NB4 (cell line): ENCODE results near the gene NBR1.
"Not testable (repeated sequence)": the region's sequence is repeated elsewhere in the genome, so short reads cannot be mapped to it uniquely, and the experiment has no call there.

Experiments used
- DNase-seq: peaks from one replicate; pipeline ENCODE4 v3.0.0; 2010; ENCODE audit warnings: low read depth
- H3K4me3 ChIP-seq: one replicate; pipeline ENCODE4 v1.5.1; 2011; ENCODE audit warnings: mild to moderate bottlenecking, low read depth, low read length, moderate library complexity
- MYC ChIP-seq: IDR thresholded peaks from 2 replicates; pipeline ENCODE4 v1.6.1; 2011; ENCODE audit warnings: low read depth, low read length
- POLR2A ChIP-seq: IDR thresholded peaks from 2 replicates; pipeline ENCODE4 v1.6.1; 2011; ENCODE audit warnings: mild to moderate bottlenecking; ENCODE audit not compliant: insufficient read length; ENCODE audit errors: extremely low read depth
- TF ChIP-seq, protein P1 (sequence below): IDR thresholded peaks from 2 replicates; pipeline ENCODE4 v1.6.1; 2011; ENCODE audit warnings: low read depth, low read length
- TF ChIP-seq, protein P2 (sequence below): IDR thresholded peaks from one replicate; pipeline ENCODE4 v1.5.1; 2012; ENCODE audit warnings: low read depth, low read length

NBR1 gene

DNA sequence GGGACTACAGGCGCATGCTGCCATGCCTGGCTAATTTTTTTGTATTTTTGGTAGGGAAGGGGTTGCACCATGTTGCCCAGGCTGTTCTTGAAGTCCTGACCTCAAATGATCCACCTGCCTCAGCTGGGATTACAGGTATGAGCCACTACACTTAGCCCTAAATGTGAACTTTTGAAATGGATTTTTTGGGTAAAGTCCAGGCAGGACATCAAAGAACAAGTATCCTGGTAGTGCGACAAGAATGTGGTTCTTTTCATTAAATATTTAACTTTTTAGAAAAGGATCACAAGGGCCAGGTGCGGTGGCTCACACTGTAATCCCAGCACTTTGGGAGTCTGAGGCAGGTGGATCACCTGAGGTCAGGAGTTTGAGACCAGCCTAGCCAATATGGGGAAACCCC lies 15.3 kb upstream of the NBR1 start:
- TF ChIP-seq, protein P1, sequence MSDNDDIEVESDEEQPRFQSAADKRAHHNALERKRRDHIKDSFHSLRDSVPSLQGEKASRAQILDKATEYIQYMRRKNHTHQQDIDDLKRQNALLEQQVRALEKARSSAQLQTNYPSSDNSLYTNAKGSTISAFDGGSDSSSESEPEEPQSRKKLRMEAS, result no peak
- TF ChIP-seq POLR2A (no peak), MYC (no peak)
- TF ChIP-seq, protein P2, sequence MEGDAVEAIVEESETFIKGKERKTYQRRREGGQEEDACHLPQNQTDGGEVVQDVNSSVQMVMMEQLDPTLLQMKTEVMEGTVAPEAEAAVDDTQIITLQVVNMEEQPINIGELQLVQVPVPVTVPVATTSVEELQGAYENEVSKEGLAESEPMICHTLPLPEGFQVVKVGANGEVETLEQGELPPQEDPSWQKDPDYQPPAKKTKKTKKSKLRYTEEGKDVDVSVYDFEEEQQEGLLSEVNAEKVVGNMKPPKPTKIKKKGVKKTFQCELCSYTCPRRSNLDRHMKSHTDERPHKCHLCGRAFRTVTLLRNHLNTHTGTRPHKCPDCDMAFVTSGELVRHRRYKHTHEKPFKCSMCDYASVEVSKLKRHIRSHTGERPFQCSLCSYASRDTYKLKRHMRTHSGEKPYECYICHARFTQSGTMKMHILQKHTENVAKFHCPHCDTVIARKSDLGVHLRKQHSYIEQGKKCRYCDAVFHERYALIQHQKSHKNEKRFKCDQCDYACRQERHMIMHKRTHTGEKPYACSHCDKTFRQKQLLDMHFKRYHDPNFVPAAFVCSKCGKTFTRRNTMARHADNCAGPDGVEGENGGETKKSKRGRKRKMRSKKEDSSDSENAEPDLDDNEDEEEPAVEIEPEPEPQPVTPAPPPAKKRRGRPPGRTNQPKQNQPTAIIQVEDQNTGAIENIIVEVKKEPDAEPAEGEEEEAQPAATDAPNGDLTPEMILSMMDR, result no peak
- no peak overlapping the region for H3K4me3 ChIP-seq
- DNase-seq, result no peak

DNA sequence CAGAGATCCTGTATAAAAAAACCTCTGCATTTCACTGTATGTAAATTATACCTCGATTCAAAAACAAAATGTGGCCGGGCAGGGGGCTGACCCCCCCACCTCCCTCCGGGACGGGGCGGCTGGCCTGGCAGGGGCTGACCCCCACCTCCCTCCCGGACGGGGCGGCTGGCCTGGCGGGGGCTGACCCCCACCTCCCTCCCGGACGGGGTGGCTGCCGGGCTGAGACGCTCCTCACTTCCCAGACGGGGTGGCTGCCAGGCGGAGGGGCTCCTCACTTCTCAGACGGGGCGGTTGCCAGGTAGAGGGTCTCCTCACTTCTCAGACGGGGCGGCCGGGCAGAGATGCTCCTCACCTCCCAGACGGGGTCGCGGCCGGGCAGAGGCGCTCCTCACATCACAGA lies 11.8 kb upstream of the NBR1 start:
- H3K4me3 ChIP-seq, DNase-seq: not testable (repeated sequence)

DNA sequence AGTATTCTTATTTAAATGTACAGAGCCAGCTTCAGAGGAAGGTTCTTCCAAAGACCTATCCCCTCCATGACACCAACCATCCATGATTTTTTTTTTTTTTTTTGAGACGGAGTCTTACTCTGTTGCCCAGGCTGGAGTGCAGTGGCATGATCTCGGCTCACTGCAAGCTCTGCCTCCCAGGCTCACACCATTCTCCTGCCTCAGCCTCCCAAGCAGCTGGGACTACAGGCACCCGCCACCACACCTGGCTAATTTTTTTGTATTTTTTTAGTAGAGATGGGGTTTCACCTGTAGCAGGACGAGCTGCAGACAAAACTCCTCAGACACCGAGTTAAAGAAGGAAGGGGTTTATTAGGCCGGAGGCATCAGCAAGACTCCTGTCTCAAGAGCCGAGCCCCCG lies 11.1 kb upstream of the NBR1 start:
- not testable (repeated sequence) for H3K4me3 ChIP-seq, DNase-seq

DNA sequence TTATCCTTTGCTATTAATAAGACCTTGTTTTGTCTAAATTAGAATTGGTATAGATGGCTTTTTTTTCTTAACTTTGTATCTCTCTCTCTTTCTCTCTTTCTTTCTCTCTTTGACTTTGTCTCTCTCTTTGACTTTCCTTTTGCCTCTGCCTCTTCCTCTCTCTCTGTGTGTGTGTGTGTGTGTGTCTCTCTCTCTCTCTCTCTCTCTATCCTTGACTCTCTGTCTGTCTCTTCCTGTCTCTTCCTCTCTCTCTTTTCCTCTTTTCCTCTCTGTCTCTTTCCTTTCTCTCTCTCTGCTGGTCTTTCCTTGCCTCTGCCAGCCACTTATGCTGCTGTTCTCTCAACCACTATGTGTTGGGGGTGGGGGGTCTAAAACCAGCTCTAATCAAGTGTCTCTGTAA lies 5.0 kb upstream of the NBR1 start:
- DNase-seq, result not testable (repeated sequence)

DNA sequence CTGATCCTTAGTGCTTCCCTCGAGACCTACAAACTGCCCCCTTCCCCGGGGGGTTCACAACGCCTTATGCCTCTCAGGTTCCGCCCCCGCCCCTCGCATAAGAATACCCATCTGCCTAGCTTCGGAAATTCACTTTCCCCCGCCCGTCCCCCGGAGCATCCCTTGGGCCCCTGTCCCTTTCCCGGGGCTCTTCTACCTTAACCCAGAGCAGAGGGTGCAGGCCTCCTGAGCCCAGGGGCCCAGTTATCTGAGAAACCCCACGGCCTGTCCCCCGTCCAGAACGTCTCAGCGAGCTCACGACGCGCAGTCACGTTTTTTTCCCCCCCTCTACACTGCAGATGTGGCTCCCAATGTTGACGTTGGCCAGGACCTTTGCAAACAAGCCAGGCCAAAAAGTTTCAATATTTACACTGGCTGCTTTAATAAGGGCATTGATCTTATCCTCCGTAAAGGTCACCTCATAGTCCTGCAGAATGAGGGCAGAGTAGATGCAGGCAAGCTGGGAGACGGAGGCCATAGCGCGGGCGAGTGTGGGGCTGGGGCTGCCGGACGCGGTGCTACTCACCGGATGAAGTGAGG lies 1.4 kb upstream of the NBR1 start:
- TF ChIP-seq POLR2A, result no peak
- TF ChIP-seq, protein P2, result no peak
- TF ChIP-seq MYC, result peak; percentile 49
- TF ChIP-seq, protein P1, result peak; percentile 50
- DNase-seq, result peak; percentile 52
- H3K4me3 ChIP-seq, result peak overlapping the region; percentile 96

More for the DNA sequence above, 5.0 kb upstream of the NBR1 start:
- not testable (repeated sequence) for H3K4me3 ChIP-seq

DNA sequence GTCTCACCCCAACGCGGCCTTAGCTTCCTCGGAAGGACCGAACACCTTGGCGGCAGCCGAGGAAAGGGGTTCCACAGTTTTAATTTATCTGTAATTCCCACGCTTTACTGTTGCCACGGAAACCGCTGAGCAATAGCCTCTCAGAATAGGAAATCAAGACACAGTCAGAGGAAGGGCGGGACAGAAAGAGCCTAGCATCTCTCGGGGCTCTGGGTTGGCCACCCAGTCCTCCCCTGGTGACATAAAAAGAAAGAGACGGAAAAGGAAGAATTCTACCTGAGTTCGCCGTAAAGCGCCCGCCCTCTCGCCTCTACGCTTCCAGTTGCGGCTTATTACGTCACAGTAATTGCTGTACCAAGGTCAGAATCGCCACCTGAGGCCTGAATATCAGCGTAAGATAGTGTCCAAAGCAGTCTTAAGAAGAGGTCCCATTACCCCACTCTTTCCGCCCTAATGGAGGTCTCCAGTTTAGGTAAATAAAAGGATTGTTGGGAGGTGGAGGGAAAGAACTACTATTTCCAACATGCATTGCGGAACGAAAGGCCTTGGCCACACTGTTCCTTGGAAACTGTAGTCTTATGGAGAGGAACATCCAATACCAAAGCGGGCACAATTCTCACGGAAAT lies 761 bp upstream of the NBR1 start:
- DNase-seq, result peak; percentile 95
- TF ChIP-seq, protein P2, result no peak
- TF ChIP-seq POLR2A, result peak; percentile 24
- peak overlapping the region; percentile 96 for H3K4me3 ChIP-seq

DNA sequence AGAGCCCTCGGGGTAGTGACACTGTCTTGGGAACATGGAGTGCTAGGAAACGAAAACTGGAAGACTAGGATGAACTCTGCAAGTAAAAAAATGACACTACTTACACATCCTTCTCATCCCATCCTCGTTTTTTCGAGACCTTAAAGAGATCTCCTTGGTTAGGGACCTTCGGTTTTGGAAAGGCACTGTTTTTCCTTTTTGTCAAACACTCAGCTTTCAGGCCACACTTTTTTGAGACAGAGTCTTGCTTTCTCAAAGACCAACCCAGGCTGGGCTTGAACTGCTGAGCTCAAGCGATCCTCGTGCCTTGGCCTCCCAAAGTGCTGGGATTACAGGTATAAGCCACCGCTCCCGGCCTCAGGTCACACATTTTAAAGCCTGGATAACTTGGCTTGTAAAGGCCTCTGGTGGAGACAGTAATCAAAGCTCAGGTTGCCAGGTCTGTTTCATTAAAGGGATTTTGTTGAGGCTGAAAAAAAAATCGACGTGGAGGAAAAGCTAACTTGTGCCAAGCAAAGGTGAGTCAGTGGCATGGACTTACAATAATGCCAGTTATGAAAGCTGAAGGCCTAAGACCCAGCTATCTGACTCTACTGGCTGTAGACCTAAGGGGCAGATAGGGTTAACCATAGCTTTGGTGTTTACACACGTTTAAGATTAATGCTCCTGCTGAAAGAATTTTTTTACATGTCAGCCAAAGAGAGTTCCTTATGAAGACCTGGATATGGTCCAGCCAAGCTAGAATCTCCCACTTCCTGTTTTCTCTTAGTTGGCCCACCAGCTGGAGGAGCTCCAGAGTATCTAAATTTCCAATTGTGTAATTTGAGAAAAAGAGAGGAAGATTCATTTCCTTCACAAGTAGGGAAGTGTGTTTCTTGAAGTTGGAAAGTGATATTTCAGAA lies 823 bp downstream of the NBR1 start:
- H3K4me3 ChIP-seq, result peak overlapping the region; percentile 96
- DNase-seq, result peak; percentile 79
- no peak for TF ChIP-seq MYC
- TF ChIP-seq, protein P2, result peak; percentile 30
